Cardiac septum (tissue), 1 donor: ENCODE results near the gene ATG4C. TPM values are rescaled to one million over a fixed set of nuclear protein-coding genes. Genes with fewer than 3 reads are reported as not detected.
"Not testable (repeated sequence)": the region's sequence is repeated elsewhere in the genome, so short reads cannot be mapped to it uniquely, and the experiment has no call there.

Source experiments
- DNase-seq: peaks from one replicate; pipeline ENCODE4 v3.0.0-alpha.2; 2020; ENCODE audit warnings: low spot score
- intact Hi-C: fragments of 100-400 bp; cut with DNase I; formaldehyde crosslinking; loops from one replicate; pipeline ENCODE4 v1.14.0; 2022
- long read RNA-seq: library from polyadenylated mRNA; unstranded; transcript quantifications from one replicate; pipeline ENCODE4 v2.0.0, GENCODE V29; 2021
- total RNA-seq: library from RNA; stranded (reverse); fragmentation: NEBNext Ultra II Directional; extraction: Animal tissue kit (Norgen Biotek cat#: 25700); gene quantifications from one replicate; pipeline ENCODE4 v1.2.1, GENCODE V29; 2021
- donor health status: DM: no; HTN: no; CAD: no.

ATG4C gene
- 7.6 TPM for total RNA-seq
- long read RNA-seq, transcript ATG4C-201 (11 exons, 2,938 nt) = major isoform, 7 of 13 reads
- long read RNA-seq, partial matches to known transcripts = 1 of 13 reads
- long read RNA-seq, other reads (novel, unspliced or antisense) = 2 of 13 reads

DNA sequence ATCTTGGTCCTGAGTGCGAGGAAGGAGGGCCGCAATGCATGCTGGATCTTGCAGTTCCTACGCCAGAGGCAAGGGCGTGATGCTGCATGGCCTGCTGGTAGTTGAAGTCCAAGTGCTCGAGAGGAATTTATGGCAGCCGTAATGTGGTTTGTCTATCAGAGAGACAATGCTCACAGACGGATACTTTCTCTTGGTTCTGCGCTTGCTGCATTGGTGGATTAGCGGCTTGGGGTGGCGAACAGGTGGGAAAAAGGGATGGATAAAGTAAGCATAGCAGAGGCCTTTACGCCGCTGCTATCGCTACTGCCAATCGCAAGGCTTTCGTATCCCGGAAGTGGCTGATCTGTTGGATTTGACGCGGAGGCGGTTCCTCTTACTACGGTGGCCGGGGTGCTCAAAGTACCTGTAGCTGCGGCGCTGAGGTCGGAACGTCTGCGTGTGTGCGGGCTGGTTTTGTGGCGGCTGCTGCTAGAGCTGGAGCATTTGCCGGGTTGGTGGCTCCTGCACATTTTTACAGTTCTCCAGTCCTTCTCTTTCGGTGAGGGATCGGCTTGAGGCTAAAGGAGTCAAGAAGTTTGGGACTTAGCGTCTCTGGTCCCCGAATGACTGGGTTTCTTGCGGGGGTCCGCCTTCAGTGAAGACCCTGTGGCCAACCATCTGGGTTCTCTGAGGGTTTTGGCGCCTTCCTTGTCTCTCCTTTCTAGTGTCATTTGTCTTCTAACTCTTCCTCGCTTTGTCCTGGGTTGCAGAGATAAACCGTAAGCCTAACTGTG lies at the start of gene ATG4C:
ATG4C (plus strand) TSS at position 397 of the 773 bp plus-strand sequence. CDS start 19,655 bp downstream, outside the sequence.
- peak; percentile 97 for DNase-seq
- intact Hi-C loops = loop anchor here (2.0 kb wide), 1 partner anchor 347 kb away; the partner anchor contains the start of gene USP1

- no peak for DNase-seq
- intact Hi-C loops = no loop called here
These were observed 48.3 kb upstream of the ATG4C start for GRCh38 chr1:62735491-62736171.

- not testable (repeated sequence) for DNase-seq
- intact Hi-C loops = loop anchor here (10.0 kb wide), 1 partner anchor 566 kb away; no protein-coding TSS in a partner anchor
These were observed 43.2 kb upstream of the ATG4C start for GRCh38 chr1:62740701-62741100.

GRCh38 chr1:62744611-62745577 lies 39.0 kb upstream of the ATG4C start:
- DNase-seq = no peak
- intact Hi-C loops = loop anchor here (2.0 to 10.0 kb wide), 2 partner anchors 238 to 570 kb away; no protein-coding TSS in a partner anchor

DNA sequence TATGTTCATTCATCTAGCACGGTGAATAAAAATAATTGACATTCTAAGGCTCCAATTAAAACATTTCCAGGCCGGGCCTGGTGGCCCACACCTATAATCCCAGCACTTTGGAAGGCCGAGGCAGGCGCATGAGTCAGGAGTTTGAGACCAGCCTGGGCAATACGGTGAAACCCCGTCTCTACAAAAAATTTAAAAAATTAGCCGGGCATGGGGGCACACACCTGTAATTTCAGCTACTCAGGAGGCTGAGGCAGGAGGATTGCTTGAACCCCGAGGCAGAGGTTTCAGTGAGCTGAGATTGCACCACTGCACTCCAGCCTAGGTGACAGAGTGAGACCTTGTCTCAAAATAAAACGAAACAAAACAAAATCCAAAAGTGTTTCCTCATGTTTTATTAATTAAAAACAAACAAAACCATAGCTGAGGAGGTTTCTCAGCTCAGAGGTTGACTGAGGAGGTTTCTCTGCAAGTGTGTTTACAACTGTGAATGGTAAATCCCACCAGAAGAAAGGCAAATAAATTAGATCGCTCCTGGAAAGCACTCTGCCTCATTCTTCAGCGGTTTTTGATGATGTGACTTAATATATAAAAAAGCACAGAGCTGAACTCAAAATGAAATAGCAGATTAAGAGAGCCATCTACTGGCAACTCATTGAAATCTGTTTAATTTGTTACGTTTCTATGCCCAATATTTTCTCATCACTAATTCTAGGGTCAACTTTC lies 37.7 kb upstream of the ATG4C start:
- intact Hi-C loops = loop anchor here (1.0 to 10.0 kb wide), 3 partner anchors 57 to 571 kb away; partner anchors contain the start of gene DOCK7
- no peak for DNase-seq

GRCh38 chr1:62746809-62747138 lies 37.2 kb upstream of the ATG4C start:
- intact Hi-C loops = loop anchor here (1.0 to 10.0 kb wide), 3 partner anchors 58 to 572 kb away; partner anchors contain the start of gene DOCK7
- no peak for DNase-seq

DNA sequence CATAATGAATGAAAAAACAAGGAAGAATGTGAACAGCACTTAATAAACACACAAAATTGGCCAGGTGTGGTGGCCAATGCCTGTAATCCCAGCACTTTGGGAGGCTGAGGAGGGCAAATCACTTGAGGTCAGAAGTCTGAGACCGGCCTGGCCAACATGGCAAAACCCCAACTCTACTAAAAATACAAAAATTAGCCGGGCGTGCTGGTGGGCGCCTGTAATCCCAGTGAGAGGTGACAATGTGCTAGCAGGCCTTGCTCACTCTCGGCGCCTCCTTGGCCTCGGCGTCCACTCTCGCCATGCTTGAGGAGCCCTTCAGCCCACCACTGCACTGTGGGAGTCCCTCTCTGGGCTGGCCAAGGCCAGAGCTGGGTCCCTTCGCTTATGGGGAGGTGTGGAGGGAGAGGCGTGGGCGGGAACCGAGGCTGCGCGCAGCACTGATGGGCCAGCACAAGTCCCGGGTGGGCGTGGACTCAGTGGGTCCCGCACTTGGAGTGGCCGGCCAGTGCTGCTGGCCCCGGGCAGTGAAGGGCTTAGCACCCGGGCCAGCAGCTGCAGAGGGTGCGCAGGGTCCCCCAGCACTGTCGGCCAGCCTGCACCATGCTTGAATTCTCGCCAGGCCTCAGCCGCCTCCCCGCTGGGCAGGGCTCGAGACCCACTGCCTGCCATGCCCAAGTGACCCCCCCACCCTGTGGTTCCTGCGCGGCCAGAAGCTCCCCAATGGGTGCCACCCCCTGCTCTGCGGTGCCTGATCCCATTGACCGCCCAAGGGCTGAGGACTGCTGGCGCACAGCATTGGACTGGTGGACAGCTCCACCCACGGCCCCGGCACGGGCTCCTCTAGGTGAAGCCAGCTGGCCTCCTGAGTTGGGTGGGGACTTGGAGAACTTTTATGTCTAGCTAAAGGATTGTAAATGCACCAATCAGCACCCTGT lies 30.6 kb upstream of the ATG4C start:
- no peak for DNase-seq
- intact Hi-C loops = no loop called here

DNA sequence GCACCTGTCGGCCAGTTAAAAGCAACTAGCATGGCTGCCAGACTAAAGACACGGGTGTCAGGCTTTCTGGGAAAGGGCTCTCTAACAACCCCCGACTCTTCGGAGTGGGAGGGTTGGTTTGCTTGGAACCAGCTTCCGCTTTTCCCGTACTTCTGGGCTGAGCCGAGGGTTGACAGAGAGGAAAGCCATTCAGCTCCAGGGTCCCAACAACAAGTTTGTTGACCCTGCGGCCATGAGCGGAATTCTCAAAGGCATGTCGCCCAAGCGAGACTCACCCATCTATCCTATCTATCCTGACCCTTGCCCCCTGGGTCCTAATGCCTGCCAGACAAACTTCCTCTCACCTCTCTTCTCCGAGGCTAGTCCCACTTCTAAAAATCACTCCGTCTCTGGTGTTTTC lies 29.0 kb upstream of the ATG4C start:
- DNase-seq, intact Hi-C loops: not testable (repeated sequence)

DNA sequence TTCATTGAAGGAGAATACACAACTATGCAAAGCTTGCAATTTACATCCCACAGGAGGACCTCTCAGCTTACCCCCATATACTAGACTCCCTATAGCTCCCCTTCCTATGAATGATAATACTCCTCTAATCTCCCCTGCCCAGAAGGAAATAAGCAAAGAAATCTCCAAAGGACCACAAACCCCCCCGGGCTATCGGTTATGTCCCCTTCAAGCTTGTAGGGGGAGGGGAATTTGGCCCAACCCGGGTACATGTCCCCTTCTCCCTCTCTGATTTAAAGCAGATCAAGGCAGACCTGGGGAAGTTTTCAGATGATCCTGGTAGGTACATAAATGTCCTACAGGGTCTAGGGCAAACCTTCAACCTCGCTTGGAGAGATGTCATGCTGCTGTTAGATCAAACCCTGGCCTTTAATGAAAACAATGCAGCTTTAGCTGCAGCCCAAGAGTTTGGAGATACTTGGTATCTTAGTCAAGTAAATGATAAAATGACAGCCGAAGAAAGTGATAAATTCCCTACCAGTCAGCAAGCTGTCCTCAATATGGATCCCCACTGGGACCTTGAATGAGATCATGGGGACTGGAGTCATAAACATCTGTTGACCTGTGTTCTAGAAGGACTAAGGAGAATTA lies 27.6 kb upstream of the ATG4C start:
- DNase-seq, intact Hi-C loops: not testable (repeated sequence)

DNA sequence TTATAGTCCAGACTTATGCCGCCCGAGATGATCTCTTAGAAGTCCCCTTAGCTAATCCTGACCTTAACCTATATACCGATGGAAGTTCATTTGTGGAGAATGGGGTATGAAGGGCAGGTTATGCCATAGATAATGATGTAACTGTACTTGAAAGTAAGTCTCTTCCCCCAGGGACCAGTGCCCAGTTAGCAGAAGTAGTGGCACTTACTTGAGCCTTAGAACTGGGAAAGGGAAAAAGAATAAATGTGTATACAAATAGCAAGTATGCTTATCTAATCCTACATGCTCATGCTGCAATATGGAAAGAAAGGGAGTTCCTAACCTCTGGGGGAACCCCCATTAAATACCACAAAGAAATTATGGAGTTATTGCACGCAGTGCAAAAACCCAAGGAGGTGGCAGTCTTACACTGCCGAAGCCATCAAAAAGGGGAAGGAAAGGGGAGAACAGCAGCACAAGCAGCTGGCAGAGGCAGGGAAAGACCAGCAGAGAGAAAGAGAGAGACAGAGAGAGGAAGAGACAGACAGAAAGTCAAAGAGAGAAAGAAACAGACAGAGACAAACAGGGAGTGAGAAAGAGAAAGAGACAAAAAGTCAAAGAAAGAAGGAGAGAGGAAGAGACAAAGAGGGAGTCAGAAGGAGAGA lies 24.6 kb upstream of the ATG4C start:
- intact Hi-C loops, DNase-seq: not testable (repeated sequence)

DNA sequence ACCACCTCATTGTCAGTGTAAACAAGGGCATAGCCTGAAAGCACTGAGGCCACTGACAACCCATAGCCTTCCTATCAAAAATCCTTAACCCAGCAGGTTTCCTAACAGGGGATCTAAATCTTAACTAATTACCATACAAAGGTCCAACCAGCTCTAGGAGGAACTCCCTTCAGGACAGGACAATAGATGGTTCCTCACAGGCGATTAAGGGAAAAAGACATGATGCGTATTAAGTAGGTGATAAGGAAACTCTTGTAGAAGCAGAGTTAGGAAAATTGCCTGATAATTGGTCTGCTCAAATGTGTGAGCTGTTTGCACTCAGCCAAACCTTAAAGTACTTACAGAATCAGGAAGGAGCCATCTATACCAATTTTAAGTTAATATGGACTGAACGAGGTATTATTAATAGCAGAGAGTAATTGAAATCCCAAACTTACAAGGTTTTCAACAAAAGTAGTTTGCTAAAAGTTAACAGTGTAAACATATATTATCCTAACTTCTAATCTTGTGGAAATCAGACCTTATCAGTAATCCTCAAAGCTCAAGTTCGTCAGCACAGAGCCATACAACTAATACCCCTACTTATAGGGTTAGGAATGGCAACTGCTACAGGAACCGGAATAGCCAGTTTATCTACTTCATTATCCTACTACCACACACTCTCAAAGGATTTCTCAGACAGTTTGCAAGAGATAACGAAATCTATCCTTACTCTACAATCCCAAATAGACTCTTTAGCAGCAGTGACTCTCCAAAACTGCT lies 23.7 kb upstream of the ATG4C start:
- intact Hi-C loops = not testable (repeated sequence)

GRCh38 chr1:62761223-62761870 lies 22.6 kb upstream of the ATG4C start:
- intact Hi-C loops, DNase-seq: not testable (repeated sequence)

More for the DNA sequence above, 23.7 kb upstream of the ATG4C start:
- DNase-seq = not testable (repeated sequence)

DNA sequence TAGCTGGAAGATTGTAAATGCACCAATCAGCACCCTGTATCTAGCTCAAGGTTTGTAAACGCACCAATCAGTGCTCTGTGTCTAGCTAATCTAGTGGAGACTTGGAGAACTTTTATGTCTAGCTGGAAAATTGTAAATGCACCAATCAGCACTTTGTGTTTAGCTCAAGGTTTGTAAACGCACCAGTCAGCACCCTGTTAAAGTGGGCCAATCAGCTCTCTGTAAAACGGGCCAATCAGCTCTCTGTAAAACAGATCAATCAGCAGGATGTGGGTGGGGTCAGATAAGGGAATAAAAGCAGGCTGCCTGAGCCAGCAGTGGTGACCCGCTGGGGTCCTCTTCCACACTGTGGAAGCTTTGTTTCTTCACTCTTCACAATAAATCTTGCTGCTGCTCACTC lies 21.9 kb upstream of the ATG4C start:
- DNase-seq, intact Hi-C loops: not testable (repeated sequence)

- intact Hi-C loops = no loop called here
- DNase-seq = no peak
These were observed 18.0 kb upstream of the ATG4C start for GRCh38 chr1:62765981-62766380.

DNA sequence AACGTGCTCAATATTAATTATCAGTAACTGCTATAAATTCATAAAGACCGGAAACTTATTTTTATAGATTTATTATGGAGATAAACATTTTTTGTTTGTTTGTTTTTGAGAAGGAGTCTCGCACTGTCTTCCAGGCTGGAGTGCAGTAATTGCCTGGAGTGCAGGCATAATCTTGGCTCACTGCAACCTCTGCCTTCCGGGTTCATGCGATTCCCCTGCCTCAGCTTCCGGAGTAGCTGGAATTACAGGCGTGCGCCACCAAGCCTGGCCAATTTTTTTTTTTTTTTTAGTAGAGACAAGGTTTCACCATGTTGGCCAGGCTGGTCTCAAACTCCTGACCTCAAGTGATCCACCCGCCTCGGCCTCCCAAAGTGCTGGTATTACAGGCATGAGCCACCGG lies 15.4 kb upstream of the ATG4C start:
- DNase-seq, intact Hi-C loops: not testable (repeated sequence)
